ENCODE data around the gene H2BK1.

Gene H2BK1

GRCh38 chr7:151250181-151251132, 40.2 kb upstream of the H2BK1 start:
- peaks cover under 1% of the 10 kb centered on the region for H3K27me3 ChIP-seq (replicated peaks)
- no peaks in the 10 kb centered on the region for H3K36me3 ChIP-seq (replicated peaks)
- H3K27ac ChIP-seq, result no peak overlapping the region
- TF ChIP-seq, protein P1, sequence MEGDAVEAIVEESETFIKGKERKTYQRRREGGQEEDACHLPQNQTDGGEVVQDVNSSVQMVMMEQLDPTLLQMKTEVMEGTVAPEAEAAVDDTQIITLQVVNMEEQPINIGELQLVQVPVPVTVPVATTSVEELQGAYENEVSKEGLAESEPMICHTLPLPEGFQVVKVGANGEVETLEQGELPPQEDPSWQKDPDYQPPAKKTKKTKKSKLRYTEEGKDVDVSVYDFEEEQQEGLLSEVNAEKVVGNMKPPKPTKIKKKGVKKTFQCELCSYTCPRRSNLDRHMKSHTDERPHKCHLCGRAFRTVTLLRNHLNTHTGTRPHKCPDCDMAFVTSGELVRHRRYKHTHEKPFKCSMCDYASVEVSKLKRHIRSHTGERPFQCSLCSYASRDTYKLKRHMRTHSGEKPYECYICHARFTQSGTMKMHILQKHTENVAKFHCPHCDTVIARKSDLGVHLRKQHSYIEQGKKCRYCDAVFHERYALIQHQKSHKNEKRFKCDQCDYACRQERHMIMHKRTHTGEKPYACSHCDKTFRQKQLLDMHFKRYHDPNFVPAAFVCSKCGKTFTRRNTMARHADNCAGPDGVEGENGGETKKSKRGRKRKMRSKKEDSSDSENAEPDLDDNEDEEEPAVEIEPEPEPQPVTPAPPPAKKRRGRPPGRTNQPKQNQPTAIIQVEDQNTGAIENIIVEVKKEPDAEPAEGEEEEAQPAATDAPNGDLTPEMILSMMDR (IDR thresholded peaks at IDR 0.05; ENCODE audit: low read depth, low read length, missing control alignments), result no peak
- in situ Hi-C loops (cut with HindIII; ENCODE audit: low pct_ligation_motif_present, low sequenced_read_pairs), result no loop called here
- no peak overlapping the region for H3K4me3 ChIP-seq (ENCODE audit: low read depth, low read length)
- DNase-seq, result no peak

GRCh38 chr7:151249732-151250072, 39.4 kb upstream of the H2BK1 start:
- no peak overlapping the region for H3K4me3 ChIP-seq (ENCODE audit: low read depth, low read length)
- H3K27me3 ChIP-seq (replicated peaks), result no peaks in the 10 kb centered on the region
- in situ Hi-C loops (cut with HindIII; ENCODE audit: low pct_ligation_motif_present, low sequenced_read_pairs), result no loop called here
- no peaks in the 10 kb centered on the region for H3K36me3 ChIP-seq (replicated peaks)
- no peak overlapping the region for H3K27ac ChIP-seq
- TF ChIP-seq, protein P1 (IDR thresholded peaks at IDR 0.05; ENCODE audit: low read depth, low read length, missing control alignments), result no peak
- DNase-seq, result peak; percentile 8

GRCh38 chr7:151249034-151249731, 38.9 kb upstream of the H2BK1 start:
- peak overlapping the region; percentile 58 for H3K27ac ChIP-seq
- DNase-seq, result peak; percentile 59
- H3K27me3 ChIP-seq (replicated peaks), result no peaks in the 10 kb centered on the region
- in situ Hi-C loops (cut with HindIII; ENCODE audit: low pct_ligation_motif_present, low sequenced_read_pairs), result no loop called here
- peak overlapping the region; percentile 73 for H3K4me3 ChIP-seq (ENCODE audit: low read depth, low read length)
- no peaks in the 10 kb centered on the region for H3K36me3 ChIP-seq (replicated peaks)
- TF ChIP-seq, protein P1 (IDR thresholded peaks at IDR 0.05; ENCODE audit: low read depth, low read length, missing control alignments), result no peak

- no peaks in the 10 kb centered on the region for H3K36me3 ChIP-seq (replicated peaks)
- H3K27ac ChIP-seq, result peak within 1 kb of the TSS; percentile 58
- H3K4me3 ChIP-seq (ENCODE audit: low read depth, low read length), result peak within 1 kb of the TSS; percentile 73
- peak; percentile 58 for DNase-seq
- no peaks in the 10 kb centered on the region for H3K27me3 ChIP-seq (replicated peaks)
- TF ChIP-seq, protein P1 (IDR thresholded peaks at IDR 0.05; ENCODE audit: low read depth, low read length, missing control alignments), result no peak
- in situ Hi-C loops (cut with HindIII; ENCODE audit: low pct_ligation_motif_present, low sequenced_read_pairs), result no loop called here
Measured at GRCh38 chr7:151248346-151249033, 38.2 kb upstream of the H2BK1 start, which contains the start of gene SMARCD3. Gene SMARCD3 (minus strand): TSS chr7:151248694. CDS start chr7:151248562, 132 bp downstream.

DNA sequence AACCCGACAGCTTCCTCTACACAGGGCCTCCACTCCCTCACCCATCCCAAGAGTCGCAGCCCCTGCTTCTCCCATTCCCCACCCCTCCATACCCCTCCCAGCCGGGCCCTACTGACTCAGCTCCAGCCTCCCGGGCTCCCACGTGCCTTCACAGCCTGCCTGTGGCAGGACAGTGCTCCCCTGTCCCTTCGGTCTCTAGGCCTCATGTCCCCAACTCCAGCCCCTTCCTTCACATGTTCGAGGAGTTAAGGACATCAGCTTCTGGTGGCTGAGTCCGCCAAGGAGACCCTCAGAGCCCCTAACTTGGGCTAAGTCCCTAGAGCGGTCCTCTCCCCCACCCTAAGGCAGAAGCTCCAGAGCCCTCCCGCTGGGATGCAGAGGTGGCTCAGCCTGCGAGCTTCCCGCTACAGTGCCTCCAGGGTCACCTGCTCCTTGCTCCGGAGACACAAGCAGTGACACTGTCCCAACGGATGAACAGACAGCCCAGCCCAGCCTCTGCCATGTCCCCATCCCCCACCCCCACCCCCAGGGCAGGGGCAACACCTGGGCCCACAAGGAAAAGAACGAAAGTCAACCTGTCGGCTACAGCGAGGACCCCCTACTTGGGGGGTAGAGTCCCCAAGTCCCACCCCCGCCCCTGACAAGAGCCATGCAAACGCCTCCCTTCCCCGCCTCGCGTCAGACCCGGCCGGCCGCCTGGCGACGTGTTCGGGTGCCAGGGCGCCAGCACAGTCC, 37.5 kb upstream of the H2BK1 start:
- no peaks in the 10 kb centered on the region for H3K36me3 ChIP-seq (replicated peaks)
- no peaks in the 10 kb centered on the region for H3K27me3 ChIP-seq (replicated peaks)
- H3K27ac ChIP-seq, result no peak overlapping the region
- TF ChIP-seq, protein P1 (IDR thresholded peaks at IDR 0.05; ENCODE audit: low read depth, low read length, missing control alignments), result no peak
- in situ Hi-C loops (cut with HindIII; ENCODE audit: low pct_ligation_motif_present, low sequenced_read_pairs), result no loop called here
- peak overlapping the region; percentile 73 for H3K4me3 ChIP-seq (ENCODE audit: low read depth, low read length)
- DNase-seq, result no peak

All from brain microvascular endothelial cell (primary cell).